ENCODE results near the gene NAT8. TPM values are rescaled to one million over a fixed set of nuclear protein-coding genes. Genes with fewer than 3 reads are reported as not detected.
"Not testable (repeated sequence)": the region's sequence is repeated elsewhere in the genome, so short reads cannot be mapped to it uniquely, and the experiment has no call there.

NAT8 gene
- total RNA-seq, 2 donors from 2014 or later = not detected

DNA sequence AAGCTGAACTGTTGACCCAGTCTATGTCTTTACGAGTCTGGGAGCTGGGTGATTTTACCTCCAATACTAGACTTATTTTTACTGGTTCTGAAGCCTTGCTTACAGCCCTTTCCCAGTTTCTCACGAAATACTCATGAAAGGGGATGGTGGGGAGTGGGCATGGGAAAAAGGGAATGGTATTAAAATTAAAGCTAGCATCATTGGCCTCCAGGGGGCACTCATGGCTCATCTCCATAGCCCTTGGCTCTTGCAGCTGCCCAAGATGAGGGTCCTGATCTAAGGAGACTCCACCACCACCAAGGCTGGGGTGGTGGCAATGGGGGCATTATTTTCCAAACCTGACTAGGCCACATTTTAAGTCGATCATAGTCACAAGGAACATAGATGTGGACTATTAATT, 22.3 kb downstream of the NAT8 start:
- H3K27ac Mint-ChIP-seq; H3K36me3 Mint-ChIP-seq (ENCODE audit: low read depth); H3K4me1 Mint-ChIP-seq; H3K27me3 Mint-ChIP-seq; H3K4me3 Mint-ChIP-seq; H3K9me3 ChIP-seq (ENCODE audit: control insufficient read depth, low read length, poor library complexity, severe bottlenecking); DNase-seq; ATAC-seq: not testable (repeated sequence)

DNA sequence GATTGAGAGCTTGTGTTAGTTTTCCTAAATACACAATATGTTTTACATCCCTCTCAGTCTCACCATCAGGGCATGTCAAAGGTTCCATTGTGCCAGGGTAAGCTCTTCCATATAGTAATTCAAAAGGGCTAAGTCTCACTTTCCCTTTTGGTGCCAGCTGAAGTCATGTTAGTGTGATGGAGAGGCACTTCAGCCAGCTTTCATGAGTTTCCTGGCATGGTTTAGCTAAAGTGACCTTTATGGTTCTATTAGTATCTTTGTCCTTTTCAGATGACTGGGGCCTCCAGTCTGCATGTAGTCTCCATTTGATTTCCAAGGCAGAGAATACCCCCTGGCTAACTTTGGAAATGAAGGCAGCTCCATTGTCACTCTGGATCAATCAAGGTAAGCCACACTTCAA, 27.2 kb downstream of the NAT8 start:
- DNase-seq (no peak), ATAC-seq (no peak)
- no peak overlapping the region for H3K4me3 Mint-ChIP-seq
- H3K27me3 Mint-ChIP-seq = no peaks in the 10 kb centered on the region
- H3K4me1 Mint-ChIP-seq = peaks cover 5% of the 10 kb centered on the region
- no peak overlapping the region for H3K27ac Mint-ChIP-seq
- H3K36me3 Mint-ChIP-seq (ENCODE audit: low read depth) = no peaks in the 10 kb centered on the region
- no peaks in the 10 kb centered on the region for H3K9me3 ChIP-seq (ENCODE audit: control insufficient read depth, low read length, poor library complexity, severe bottlenecking)

DNA sequence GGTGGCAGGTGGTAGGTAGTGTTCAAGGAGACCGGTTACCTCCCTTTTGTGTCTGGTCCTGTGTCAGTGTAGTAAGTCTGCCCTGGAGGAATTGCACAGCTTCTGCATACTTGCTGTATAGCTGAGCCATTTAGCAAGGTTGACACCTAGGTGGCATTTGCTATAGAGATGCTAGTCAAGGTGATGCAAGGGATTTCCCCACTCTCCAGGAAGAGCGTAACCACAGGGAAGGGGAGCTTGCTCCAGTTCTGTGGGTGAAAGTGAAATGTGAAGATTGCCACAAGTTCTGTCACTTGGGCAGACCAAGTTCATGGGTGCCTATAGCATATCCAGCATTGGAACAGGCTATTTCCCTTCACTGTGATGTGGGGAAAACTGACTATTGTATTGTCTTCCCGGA, 28.1 kb downstream of the NAT8 start:
- H3K9me3 ChIP-seq (ENCODE audit: control insufficient read depth, low read length, poor library complexity, severe bottlenecking) = no peaks in the 10 kb centered on the region
- Mint-ChIP-seq H3K36me3 (ENCODE audit: low read depth) (no peaks in the 10 kb centered on the region), H3K27me3 (no peaks in the 10 kb centered on the region), H3K4me1 (peaks cover 5% of the 10 kb centered on the region), H3K4me3 (no peak overlapping the region), H3K27ac (no peak overlapping the region)
- no peak for DNase-seq
- no peak for ATAC-seq

GRCh38 chr2:73611867-73612266, 30.4 kb downstream of the NAT8 start:
- H3K9me3 ChIP-seq (ENCODE audit: control insufficient read depth, low read length, poor library complexity, severe bottlenecking) = no peaks in the 10 kb centered on the region
- ATAC-seq (no peak), DNase-seq (no peak)
- Mint-ChIP-seq H3K4me3 (no peak overlapping the region), H3K27ac (no peak overlapping the region), H3K36me3 (ENCODE audit: low read depth) (peaks cover 2% of the 10 kb centered on the region), H3K4me1 (peaks cover 5% of the 10 kb centered on the region), H3K27me3 (no peaks in the 10 kb centered on the region)

GRCh38 chr2:73611193-73611592, 31.0 kb downstream of the NAT8 start:
- Mint-ChIP-seq H3K4me3 (no peak overlapping the region), H3K36me3 (ENCODE audit: low read depth) (peaks cover 2% of the 10 kb centered on the region), H3K27me3 (no peaks in the 10 kb centered on the region), H3K27ac (no peak overlapping the region), H3K4me1 (peaks cover 5% of the 10 kb centered on the region)
- no peaks in the 10 kb centered on the region for H3K9me3 ChIP-seq (ENCODE audit: control insufficient read depth, low read length, poor library complexity, severe bottlenecking)
- ATAC-seq (no peak), DNase-seq (no peak)

GRCh38 chr2:73610111-73610510, 32.1 kb downstream of the NAT8 start:
- no peak for DNase-seq
- ATAC-seq = no peak
- no peaks in the 10 kb centered on the region for H3K9me3 ChIP-seq (ENCODE audit: control insufficient read depth, low read length, poor library complexity, severe bottlenecking)
- H3K4me3 Mint-ChIP-seq = no peak overlapping the region
- peaks cover 2% of the 10 kb centered on the region for H3K36me3 Mint-ChIP-seq (ENCODE audit: low read depth)
- no peaks in the 10 kb centered on the region for H3K27me3 Mint-ChIP-seq
- peaks cover 5% of the 10 kb centered on the region for H3K4me1 Mint-ChIP-seq
- no peak overlapping the region for H3K27ac Mint-ChIP-seq

DNA sequence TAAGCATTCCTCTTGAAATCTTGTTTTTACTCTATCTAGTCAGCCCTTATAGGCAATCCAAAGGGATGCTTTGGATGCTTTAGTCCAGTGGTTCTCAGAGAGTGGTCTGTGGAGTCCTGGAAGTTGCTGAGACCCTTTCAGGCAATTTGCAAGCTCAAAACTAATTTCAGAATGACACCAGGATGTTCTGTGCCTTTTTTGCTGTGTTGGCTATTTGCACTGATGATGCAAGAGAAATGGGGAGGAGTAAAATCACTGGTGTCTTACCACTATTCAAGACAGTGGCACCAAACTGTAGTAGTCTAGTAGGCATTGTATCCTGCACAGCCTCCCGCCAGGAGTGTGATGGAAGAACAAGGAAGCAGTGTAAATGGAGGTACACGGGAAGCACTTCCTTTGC, 37.6 kb downstream of the NAT8 start:
- H3K27ac Mint-ChIP-seq; H3K4me3 Mint-ChIP-seq; DNase-seq; H3K27me3 Mint-ChIP-seq; H3K4me1 Mint-ChIP-seq; H3K9me3 ChIP-seq (ENCODE audit: control insufficient read depth, low read length, poor library complexity, severe bottlenecking); ATAC-seq: not testable (repeated sequence)
- H3K36me3 Mint-ChIP-seq (ENCODE audit: low read depth) = peaks cover 12% of the 10 kb centered on the region

DNA sequence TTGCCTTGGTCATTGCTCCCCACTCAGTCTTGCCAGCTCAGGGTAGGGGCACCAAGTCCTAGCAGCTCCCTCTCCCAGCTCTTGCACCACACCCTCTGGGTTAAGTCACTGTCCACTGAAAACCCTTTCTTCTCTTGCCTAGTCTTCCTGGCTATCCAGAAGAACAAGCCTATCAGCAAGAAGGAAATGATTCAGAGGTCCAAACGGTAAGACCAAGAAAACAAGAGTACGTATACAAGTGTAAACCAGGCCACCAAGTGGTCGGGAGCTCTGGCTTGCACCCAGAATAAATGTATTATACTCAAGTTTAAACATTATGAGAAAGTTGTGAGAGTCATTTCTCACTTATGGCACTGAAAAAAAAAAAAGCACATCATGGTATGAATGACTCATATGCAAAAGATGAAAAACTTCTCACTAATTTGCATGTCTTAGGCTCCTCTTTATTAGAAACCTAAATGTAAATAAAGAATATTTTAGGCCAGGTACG, 39.1 kb downstream of the NAT8 start:
- H3K9me3 ChIP-seq (ENCODE audit: control insufficient read depth, low read length, poor library complexity, severe bottlenecking); H3K27me3 Mint-ChIP-seq; DNase-seq; H3K4me1 Mint-ChIP-seq; ATAC-seq; H3K4me3 Mint-ChIP-seq; H3K27ac Mint-ChIP-seq: not testable (repeated sequence)
- peaks cover 12% of the 10 kb centered on the region for H3K36me3 Mint-ChIP-seq (ENCODE audit: low read depth)

GRCh38 chr2:73601780-73602179, 40.4 kb downstream of the NAT8 start:
- no peak for DNase-seq
- no peaks in the 10 kb centered on the region for H3K4me1 Mint-ChIP-seq
- H3K27me3 Mint-ChIP-seq = no peaks in the 10 kb centered on the region
- H3K27ac Mint-ChIP-seq = no peak overlapping the region
- ATAC-seq = no peak
- peaks cover 10% of the 10 kb centered on the region for H3K36me3 Mint-ChIP-seq (ENCODE audit: low read depth)
- H3K4me3 Mint-ChIP-seq = no peak overlapping the region
- no peaks in the 10 kb centered on the region for H3K9me3 ChIP-seq (ENCODE audit: control insufficient read depth, low read length, poor library complexity, severe bottlenecking)

DNA sequence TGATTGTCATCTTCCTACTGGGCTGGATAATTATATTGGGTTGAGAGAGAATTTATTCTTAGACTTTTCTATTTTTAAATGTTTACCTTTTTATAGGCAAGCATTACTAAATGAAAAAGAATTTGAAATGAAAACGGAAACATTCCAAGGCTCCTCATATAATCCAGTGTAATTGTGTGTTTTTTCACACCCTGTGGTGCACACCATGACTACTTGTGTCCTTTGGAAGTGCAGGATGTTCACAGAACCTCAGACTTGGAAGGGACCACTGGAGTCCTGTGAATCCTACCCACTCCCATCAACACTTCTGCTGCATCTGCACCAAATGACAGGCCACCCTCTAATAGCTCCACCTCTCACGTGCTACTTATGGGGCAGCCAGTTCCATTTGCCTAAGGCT, 48.0 kb downstream of the NAT8 start:
- DNase-seq (no peak), ATAC-seq (no peak)
- Mint-ChIP-seq H3K4me3 (no peak overlapping the region), H3K4me1 (no peaks in the 10 kb centered on the region), H3K27me3 (no peaks in the 10 kb centered on the region), H3K36me3 (ENCODE audit: low read depth) (no peaks in the 10 kb centered on the region), H3K27ac (no peak overlapping the region)
- H3K9me3 ChIP-seq (ENCODE audit: control insufficient read depth, low read length, poor library complexity, severe bottlenecking) = no peaks in the 10 kb centered on the region

DNA sequence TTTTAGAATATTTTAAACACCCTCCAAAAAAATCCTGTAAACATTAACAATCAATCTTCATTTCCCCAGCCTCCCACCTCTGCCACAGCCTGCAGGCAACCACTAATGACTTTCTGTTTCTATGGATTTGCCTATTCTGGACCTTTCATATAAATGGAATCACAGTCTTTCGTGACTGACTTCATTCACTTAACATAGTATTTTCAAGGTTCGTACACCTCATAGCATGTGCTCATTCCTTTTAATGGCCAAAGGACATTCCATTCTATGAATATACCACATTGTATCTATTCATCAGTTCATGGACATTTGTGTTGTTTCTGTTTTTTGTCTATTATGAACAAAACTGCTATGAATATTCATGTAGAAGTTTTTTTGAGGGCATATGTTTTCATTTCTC, 48.5 kb downstream of the NAT8 start:
- H3K36me3 Mint-ChIP-seq (ENCODE audit: low read depth) = no peaks in the 10 kb centered on the region
- DNase-seq (no peak), ATAC-seq (no peak)
- no peaks in the 10 kb centered on the region for H3K9me3 ChIP-seq (ENCODE audit: control insufficient read depth, low read length, poor library complexity, severe bottlenecking)
- H3K4me1 Mint-ChIP-seq = no peaks in the 10 kb centered on the region
- no peaks in the 10 kb centered on the region for H3K27me3 Mint-ChIP-seq
- H3K4me3 Mint-ChIP-seq = no peak overlapping the region
- no peak overlapping the region for H3K27ac Mint-ChIP-seq

Other genes with a start within 250 kb of the NAT8 start
- gene TPRKB, start 94.9 kb upstream of the NAT8 start, total RNA-seq = 10 to 100 TPM; 16.0 to 21.0 TPM
- 10 to 100 TPM; 35.6 to 44.9 TPM for gene DUSP11, start 137.7 kb upstream of the NAT8 start, total RNA-seq
- gene C2orf78, start 141.8 kb upstream of the NAT8 start, total RNA-seq = not detected
- gene STAMBP, start 186.5 kb upstream of the NAT8 start, total RNA-seq = 10 to 100 TPM; 22.1 to 25.3 TPM

Data from T-helper 17 cell (primary cell).